Prostate gland (tissue), 2 donors: ENCODE measurements around the gene C10orf90. TPM values are rescaled to one million over a fixed set of nuclear protein-coding genes. Genes with fewer than 3 reads are reported as not detected.

Source experiments
- DNase-seq: peaks from one replicate; pipeline ENCODE4 v3.0.0-alpha.2; 2019; ENCODE audit warnings: low spot score
- H3K27ac ChIP-seq, 2 donors: fragments of 200-600 bp; sonication (generic); 2 replicates each; pipeline ENCODE4 v1.5.1; 2017 to 2019
- H3K27me3 ChIP-seq: fragments of 200-600 bp; sonication (generic); replicated peaks from 2 replicates; pipeline ENCODE4 v1.5.1; 2019; ENCODE audit not compliant: insufficient read depth
- H3K36me3 ChIP-seq, 2 donors: fragments of 200-600 bp; sonication (generic); 1 replicate in 1 of 2; 2 replicates in 1 of 2; pipeline versions ENCODE4 v1.5.1 to v1.8.1; 2017 to 2019
- H3K4me1 ChIP-seq: fragments of 200-600 bp; sonication (generic); replicated peaks from 2 replicates; pipeline ENCODE4 v1.5.1; 2019
- H3K4me3 ChIP-seq, 2 donors: fragments of 200-600 bp; sonication (generic); 2 replicates each; pipeline ENCODE4 v1.5.1; 2017 to 2019
- H3K9me3 ChIP-seq: fragments of 200-600 bp; sonication (generic); 2 replicates; pipeline ENCODE4 v1.5.1; 2017
- POLR2A ChIP-seq: fragments of 450-650 bp; IDR thresholded peaks from one replicate; pipeline ENCODE4 v1.6.1; 2016; ENCODE audit warnings: antibody characterized with exemption, mild to moderate bottlenecking
- POLR2AphosphoS5 ChIP-seq: sonication (generic); formaldehyde crosslinking; IDR thresholded peaks from one replicate; pipeline ENCODE4 v1.6.1; 2017; ENCODE audit warnings: antibody characterized with exemption
- WGBS: methylation state at CpG from one replicate; pipeline ENCODE4 v1.1.5; 2018; 5-methylcytosine and 5-hydroxymethylcytosine counted together
- intact Hi-C: fragments of 100-400 bp; cut with DNase I; formaldehyde crosslinking; loops from one replicate; pipeline ENCODE4 v1.14.2; 2022
- total RNA-seq, 2 donors: library from RNA; depleted of rRNA; stranded (reverse); fragments of >200 nt; gene quantifications; one replicate each; pipeline ENCODE4 v1.1.0, GENCODE V29; 2016
- TF ChIP-seq, protein P1 (sequence below), 4 experiments: fragments of 200-600 bp in 2 of 4; fragments of 450-650 bp in 2 of 4; sonication (generic) in 2 of 4; IDR thresholded peaks; 1 replicate in 3 of 4; 2 replicates in 1 of 4; pipeline ENCODE4 v1.5.1; 2016 to 2019; ENCODE audit warnings: antibody characterized with exemption in 4 of 4, mild to moderate bottlenecking in 2 of 4, moderate library complexity in 2 of 4

Gene C10orf90
- total RNA-seq, 2 donors from 2014 or later: 0.45 TPM; not detected in 1

DNA sequence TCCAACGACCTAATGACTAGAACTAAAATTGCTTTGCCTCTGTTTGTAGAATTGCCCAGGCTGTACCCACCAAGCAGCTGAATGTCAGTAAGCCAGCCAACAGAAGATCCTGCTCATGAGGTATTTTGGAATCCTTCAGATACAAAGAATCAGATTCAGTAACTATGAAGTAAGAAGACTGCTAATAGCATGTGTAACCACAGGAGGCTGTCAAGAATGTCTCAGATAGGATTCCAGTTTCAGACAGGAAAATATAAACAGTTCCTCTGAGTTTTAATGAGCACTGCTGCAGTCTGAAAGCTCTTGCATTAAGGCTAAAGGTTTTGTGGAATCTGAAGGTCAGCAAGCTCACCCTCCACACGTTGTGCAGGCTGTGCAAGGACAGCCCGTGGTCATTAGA lies 169.6 kb downstream of the C10orf90 start:
- intact Hi-C loops: loop anchor here (5.0 kb wide), 1 partner anchor 519 kb away; no protein-coding TSS in a partner anchor
- no peak overlapping the region for H3K4me3 ChIP-seq
- no peaks in the 10 kb centered on the region for H3K36me3 ChIP-seq
- H3K27ac ChIP-seq: no peak overlapping the region
- 82% methylated on average over 3 of the region's 3 CpGs for WGBS
- TF ChIP-seq, protein P1, sequence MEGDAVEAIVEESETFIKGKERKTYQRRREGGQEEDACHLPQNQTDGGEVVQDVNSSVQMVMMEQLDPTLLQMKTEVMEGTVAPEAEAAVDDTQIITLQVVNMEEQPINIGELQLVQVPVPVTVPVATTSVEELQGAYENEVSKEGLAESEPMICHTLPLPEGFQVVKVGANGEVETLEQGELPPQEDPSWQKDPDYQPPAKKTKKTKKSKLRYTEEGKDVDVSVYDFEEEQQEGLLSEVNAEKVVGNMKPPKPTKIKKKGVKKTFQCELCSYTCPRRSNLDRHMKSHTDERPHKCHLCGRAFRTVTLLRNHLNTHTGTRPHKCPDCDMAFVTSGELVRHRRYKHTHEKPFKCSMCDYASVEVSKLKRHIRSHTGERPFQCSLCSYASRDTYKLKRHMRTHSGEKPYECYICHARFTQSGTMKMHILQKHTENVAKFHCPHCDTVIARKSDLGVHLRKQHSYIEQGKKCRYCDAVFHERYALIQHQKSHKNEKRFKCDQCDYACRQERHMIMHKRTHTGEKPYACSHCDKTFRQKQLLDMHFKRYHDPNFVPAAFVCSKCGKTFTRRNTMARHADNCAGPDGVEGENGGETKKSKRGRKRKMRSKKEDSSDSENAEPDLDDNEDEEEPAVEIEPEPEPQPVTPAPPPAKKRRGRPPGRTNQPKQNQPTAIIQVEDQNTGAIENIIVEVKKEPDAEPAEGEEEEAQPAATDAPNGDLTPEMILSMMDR (IDR thresholded peaks at IDR 0.05): no peak
- TF ChIP-seq POLR2AphosphoS5: no peak
- no peak for TF ChIP-seq POLR2A
- H3K9me3 ChIP-seq: no peaks in the 10 kb centered on the region
- no peaks in the 10 kb centered on the region for H3K4me1 ChIP-seq
- no peaks in the 10 kb centered on the region for H3K27me3 ChIP-seq
- DNase-seq: no peak

GRCh38 chr10:126500185-126500584 lies 170.3 kb downstream of the C10orf90 start:
- no peaks in the 10 kb centered on the region for H3K9me3 ChIP-seq
- H3K4me1 ChIP-seq: no peaks in the 10 kb centered on the region
- 86% methylated on average over 4 of the region's 4 CpGs for WGBS
- no peaks in the 10 kb centered on the region for H3K27me3 ChIP-seq
- DNase-seq: no peak
- H3K36me3 ChIP-seq: no peaks in the 10 kb centered on the region
- no peak for TF ChIP-seq POLR2AphosphoS5
- TF ChIP-seq, protein P1 (IDR thresholded peaks at IDR 0.05): no peak
- TF ChIP-seq POLR2A: no peak
- intact Hi-C loops: loop anchor here (5.0 kb wide), 1 partner anchor 518 kb away; no protein-coding TSS in a partner anchor
- H3K27ac ChIP-seq: no peak overlapping the region
- H3K4me3 ChIP-seq: no peak overlapping the region

GRCh38 chr10:126499744-126500143 lies 170.7 kb downstream of the C10orf90 start:
- H3K27ac ChIP-seq: no peak overlapping the region
- no peaks in the 10 kb centered on the region for H3K4me1 ChIP-seq
- TF ChIP-seq, protein P1 (IDR thresholded peaks at IDR 0.05): no peak
- no peak for TF ChIP-seq POLR2A
- no peak for TF ChIP-seq POLR2AphosphoS5
- no peaks in the 10 kb centered on the region for H3K27me3 ChIP-seq
- no peak overlapping the region for H3K4me3 ChIP-seq
- H3K36me3 ChIP-seq: no peaks in the 10 kb centered on the region
- intact Hi-C loops: loop anchor here (5.0 kb wide), 1 partner anchor 517 kb away; no protein-coding TSS in a partner anchor
- no peak for DNase-seq
- WGBS: over 99% methylated on average over 6 of the region's 6 CpGs
- H3K9me3 ChIP-seq: no peaks in the 10 kb centered on the region

DNA sequence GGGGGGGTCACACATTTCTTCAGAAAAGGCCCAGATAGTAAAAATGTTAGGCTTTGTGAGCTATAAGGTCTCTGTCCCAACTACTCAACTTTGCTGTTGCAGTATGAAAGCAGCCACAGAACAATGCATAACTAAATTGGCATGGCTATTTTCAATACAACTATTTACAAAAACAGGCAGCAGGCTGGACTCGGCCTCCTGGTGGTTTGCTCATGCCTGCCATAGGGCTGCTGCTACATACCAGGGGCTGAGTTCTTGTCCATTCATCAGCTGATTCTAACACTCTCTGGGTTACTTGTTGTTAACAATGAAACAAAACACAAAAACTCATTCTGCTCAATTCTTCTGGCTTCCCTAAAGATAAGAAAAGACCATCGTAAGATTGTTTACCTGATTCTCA lies 172.8 kb downstream of the C10orf90 start:
- H3K4me3 ChIP-seq: no peak overlapping the region
- TF ChIP-seq, protein P1 (IDR thresholded peaks at IDR 0.05): no peak
- TF ChIP-seq POLR2A (no peak), POLR2AphosphoS5 (no peak)
- H3K9me3 ChIP-seq: no peaks in the 10 kb centered on the region
- intact Hi-C loops: no loop called here
- H3K4me1 ChIP-seq: no peaks in the 10 kb centered on the region
- no peaks in the 10 kb centered on the region for H3K27me3 ChIP-seq
- DNase-seq: no peak
- no peaks in the 10 kb centered on the region for H3K36me3 ChIP-seq
- no peak overlapping the region for H3K27ac ChIP-seq
- 94% methylated on average over 2 of the region's 2 CpGs for WGBS

- Histone ChIP-seq H3K4me3 (no peak overlapping the region), H3K27me3 (no peaks in the 10 kb centered on the region), H3K27ac (no peak overlapping the region), H3K9me3 (no peaks in the 10 kb centered on the region), H3K36me3 (no peaks in the 10 kb centered on the region), H3K4me1 (no peaks in the 10 kb centered on the region)
- no peak for DNase-seq
- WGBS: 91% methylated on average over 16 of the region's 16 CpGs
- intact Hi-C loops: no loop called here
- TF ChIP-seq POLR2AphosphoS5: no peak
- no peak for TF ChIP-seq POLR2A
- TF ChIP-seq, protein P1 (IDR thresholded peaks at IDR 0.05): no peak
Observed at GRCh38 chr10:126496771-126497545, 173.5 kb downstream of the C10orf90 start.
